HL-60 (cell line): ENCODE results near the gene STK32B.

Experiments used
- DNase-seq, 2 experiments: peaks; one replicate each; pipeline ENCODE4 v3.0.0-alpha.2; 2010 to 2020; ENCODE audit warnings: low read depth in 1 of 2, low spot score in 1 of 2
- H3K27ac ChIP-seq: fragments of 250-450 bp; sonication (Bioruptor Pico); replicated peaks from 2 replicates; pipeline ENCODE4 v1.5.1; 2020; ENCODE audit warnings: mild to moderate bottlenecking, moderate library complexity
- H3K27me3 ChIP-seq: fragments of 250-450 bp; sonication (Bioruptor Pico); 2 replicates; pipeline ENCODE4 v1.5.1; 2021; ENCODE audit warnings: mild to moderate bottlenecking, moderate library complexity; ENCODE audit not compliant: insufficient read depth, poor library complexity, severe bottlenecking
- H3K4me3 ChIP-seq: replicated peaks from 2 replicates; pipeline ENCODE4 v1.5.1; 2011; ENCODE audit warnings: mild to moderate bottlenecking, control low read depth, low read length; ENCODE audit not compliant: insufficient read depth
- GABPA ChIP-seq: IDR thresholded peaks from 2 replicates; pipeline ENCODE4 v1.6.1; 2012; ENCODE audit warnings: low read depth
- POLR2AphosphoS5 ChIP-seq: IDR thresholded peaks from 2 replicates; pipeline ENCODE4 v1.6.1; 2012; ENCODE audit warnings: low read depth
- SPI1 ChIP-seq: IDR thresholded peaks from 2 replicates; pipeline ENCODE4 v1.6.1; 2012; ENCODE audit warnings: low read depth, mild to moderate bottlenecking, borderline replicate concordance
- TF ChIP-seq, protein P1 (sequence below): IDR thresholded peaks from one replicate; pipeline ENCODE4 v1.5.1; 2011; ENCODE audit warnings: low read length, control low read depth, inconsistent platforms; ENCODE audit not compliant: insufficient read depth
- TF ChIP-seq, protein P2 (sequence below): IDR thresholded peaks from 2 replicates; pipeline ENCODE4 v1.6.1; 2012; ENCODE audit warnings: low read depth; ENCODE audit not compliant: insufficient replicate concordance

Gene STK32B

DNA sequence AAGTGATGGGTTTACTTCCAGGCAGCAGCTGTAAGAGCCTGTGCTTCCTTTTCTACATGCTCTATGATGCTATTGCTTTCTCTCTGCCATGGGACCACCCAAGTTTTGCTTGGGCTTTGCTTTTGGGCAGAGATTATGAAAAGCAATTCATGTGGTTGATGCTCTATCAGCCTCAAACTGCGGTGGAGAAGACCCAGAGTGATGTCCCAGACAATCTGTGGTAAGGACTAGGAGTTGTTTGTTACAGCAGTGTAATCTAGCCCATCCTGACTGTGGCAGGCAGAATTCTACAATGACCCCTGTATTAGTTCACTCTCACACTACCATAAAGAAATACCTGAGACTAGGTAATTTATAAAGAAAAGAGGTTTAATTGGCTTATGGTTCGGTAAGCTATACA lies 22.8 kb upstream of the STK32B start:
- no peak overlapping the region for H3K27ac ChIP-seq

DNA sequence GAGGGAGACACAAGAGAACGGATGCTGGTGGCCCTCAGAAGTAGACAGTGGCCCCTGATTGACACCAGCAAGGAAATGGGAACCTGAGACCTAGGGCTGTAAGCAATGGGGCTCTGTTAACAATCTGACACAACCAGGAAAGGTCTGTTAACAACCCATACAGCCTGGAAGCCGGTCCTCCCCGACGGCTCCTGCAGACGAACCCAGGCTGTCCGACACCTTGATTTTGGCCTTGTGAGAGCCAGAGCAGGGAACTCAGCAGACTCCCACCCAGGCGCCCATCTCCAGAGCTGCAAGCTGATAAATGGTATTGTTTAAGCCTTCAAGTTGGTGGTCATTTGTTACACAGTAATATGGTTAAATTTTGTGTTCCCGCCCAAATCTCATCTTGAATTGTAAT lies 21.8 kb upstream of the STK32B start:
- TF ChIP-seq, protein P1, sequence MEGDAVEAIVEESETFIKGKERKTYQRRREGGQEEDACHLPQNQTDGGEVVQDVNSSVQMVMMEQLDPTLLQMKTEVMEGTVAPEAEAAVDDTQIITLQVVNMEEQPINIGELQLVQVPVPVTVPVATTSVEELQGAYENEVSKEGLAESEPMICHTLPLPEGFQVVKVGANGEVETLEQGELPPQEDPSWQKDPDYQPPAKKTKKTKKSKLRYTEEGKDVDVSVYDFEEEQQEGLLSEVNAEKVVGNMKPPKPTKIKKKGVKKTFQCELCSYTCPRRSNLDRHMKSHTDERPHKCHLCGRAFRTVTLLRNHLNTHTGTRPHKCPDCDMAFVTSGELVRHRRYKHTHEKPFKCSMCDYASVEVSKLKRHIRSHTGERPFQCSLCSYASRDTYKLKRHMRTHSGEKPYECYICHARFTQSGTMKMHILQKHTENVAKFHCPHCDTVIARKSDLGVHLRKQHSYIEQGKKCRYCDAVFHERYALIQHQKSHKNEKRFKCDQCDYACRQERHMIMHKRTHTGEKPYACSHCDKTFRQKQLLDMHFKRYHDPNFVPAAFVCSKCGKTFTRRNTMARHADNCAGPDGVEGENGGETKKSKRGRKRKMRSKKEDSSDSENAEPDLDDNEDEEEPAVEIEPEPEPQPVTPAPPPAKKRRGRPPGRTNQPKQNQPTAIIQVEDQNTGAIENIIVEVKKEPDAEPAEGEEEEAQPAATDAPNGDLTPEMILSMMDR: no peak
- TF ChIP-seq POLR2AphosphoS5 (no peak), SPI1 (no peak), GABPA (no peak)
- TF ChIP-seq, protein P2, sequence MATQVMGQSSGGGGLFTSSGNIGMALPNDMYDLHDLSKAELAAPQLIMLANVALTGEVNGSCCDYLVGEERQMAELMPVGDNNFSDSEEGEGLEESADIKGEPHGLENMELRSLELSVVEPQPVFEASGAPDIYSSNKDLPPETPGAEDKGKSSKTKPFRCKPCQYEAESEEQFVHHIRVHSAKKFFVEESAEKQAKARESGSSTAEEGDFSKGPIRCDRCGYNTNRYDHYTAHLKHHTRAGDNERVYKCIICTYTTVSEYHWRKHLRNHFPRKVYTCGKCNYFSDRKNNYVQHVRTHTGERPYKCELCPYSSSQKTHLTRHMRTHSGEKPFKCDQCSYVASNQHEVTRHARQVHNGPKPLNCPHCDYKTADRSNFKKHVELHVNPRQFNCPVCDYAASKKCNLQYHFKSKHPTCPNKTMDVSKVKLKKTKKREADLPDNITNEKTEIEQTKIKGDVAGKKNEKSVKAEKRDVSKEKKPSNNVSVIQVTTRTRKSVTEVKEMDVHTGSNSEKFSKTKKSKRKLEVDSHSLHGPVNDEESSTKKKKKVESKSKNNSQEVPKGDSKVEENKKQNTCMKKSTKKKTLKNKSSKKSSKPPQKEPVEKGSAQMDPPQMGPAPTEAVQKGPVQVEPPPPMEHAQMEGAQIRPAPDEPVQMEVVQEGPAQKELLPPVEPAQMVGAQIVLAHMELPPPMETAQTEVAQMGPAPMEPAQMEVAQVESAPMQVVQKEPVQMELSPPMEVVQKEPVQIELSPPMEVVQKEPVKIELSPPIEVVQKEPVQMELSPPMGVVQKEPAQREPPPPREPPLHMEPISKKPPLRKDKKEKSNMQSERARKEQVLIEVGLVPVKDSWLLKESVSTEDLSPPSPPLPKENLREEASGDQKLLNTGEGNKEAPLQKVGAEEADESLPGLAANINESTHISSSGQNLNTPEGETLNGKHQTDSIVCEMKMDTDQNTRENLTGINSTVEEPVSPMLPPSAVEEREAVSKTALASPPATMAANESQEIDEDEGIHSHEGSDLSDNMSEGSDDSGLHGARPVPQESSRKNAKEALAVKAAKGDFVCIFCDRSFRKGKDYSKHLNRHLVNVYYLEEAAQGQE: no peak
- no peak for DNase-seq
- H3K27ac ChIP-seq: no peak overlapping the region
- H3K27me3 ChIP-seq: no peaks in the 10 kb centered on the region
- H3K4me3 ChIP-seq: no peak overlapping the region

More for the DNA sequence above, 22.8 kb upstream of the STK32B start:
- TF ChIP-seq POLR2AphosphoS5 (no peak), SPI1 (no peak), GABPA (no peak)
- TF ChIP-seq, protein P1: no peak
- TF ChIP-seq, protein P2: no peak
- no peak for DNase-seq
- Histone ChIP-seq H3K4me3 (no peak overlapping the region), H3K27me3 (no peaks in the 10 kb centered on the region)

DNA sequence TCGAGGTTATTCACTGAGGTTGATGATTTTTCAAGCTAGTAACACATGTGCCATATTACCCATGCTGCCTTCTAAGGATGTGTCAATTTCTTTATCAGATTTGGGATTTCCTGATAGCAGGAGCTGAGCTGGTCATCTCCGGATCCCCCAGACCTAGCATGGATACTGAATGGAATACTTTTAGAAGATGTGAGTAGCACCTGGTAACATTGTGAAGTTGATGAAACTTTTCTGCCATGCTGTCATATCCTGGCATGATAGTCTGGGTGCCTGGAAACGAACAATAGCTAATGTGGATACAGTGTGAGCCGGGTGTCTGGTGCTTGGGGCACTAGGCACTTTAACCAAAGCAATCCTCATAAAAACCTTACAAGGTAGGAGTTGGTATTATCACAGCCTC lies 21.1 kb upstream of the STK32B start:
- TF ChIP-seq POLR2AphosphoS5 (no peak), GABPA (no peak), SPI1 (no peak)
- TF ChIP-seq, protein P1: no peak
- TF ChIP-seq, protein P2: no peak
- H3K4me3 ChIP-seq: no peak overlapping the region
- H3K27me3 ChIP-seq: no peaks in the 10 kb centered on the region
- no peak for DNase-seq
- no peak overlapping the region for H3K27ac ChIP-seq
